ENCODE measurements around the gene TMEM132A.

GRCh38 chr11:60926500-60926899 lies 2.2 kb downstream of the TMEM132A start:
- TF ChIP-seq CTCF (IDR thresholded peaks at IDR 0.05; ENCODE audit: low read depth, low read length, missing input control) (no peak), REST (IDR thresholded peaks at IDR 0.05) (no peak), TAF1 (conservative IDR thresholded peaks at IDR 0.05) (no peak), EGR1 (IDR thresholded peaks at IDR 0.05; ENCODE audit: low read depth in 2 of 2) (no peak), YY1 (IDR thresholded peaks at IDR 0.05) (no peak), GABPA (IDR thresholded peaks at IDR 0.05 in 1 of 2, conservative IDR thresholded peaks at IDR 0.05 in 1 of 2) (no peak), SP1 (IDR thresholded peaks at IDR 0.05) (no peak)
- TF ChIP-seq, protein P1, sequence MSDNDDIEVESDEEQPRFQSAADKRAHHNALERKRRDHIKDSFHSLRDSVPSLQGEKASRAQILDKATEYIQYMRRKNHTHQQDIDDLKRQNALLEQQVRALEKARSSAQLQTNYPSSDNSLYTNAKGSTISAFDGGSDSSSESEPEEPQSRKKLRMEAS (IDR thresholded peaks at IDR 0.05) = no peak
- TF ChIP-seq, protein P2, sequence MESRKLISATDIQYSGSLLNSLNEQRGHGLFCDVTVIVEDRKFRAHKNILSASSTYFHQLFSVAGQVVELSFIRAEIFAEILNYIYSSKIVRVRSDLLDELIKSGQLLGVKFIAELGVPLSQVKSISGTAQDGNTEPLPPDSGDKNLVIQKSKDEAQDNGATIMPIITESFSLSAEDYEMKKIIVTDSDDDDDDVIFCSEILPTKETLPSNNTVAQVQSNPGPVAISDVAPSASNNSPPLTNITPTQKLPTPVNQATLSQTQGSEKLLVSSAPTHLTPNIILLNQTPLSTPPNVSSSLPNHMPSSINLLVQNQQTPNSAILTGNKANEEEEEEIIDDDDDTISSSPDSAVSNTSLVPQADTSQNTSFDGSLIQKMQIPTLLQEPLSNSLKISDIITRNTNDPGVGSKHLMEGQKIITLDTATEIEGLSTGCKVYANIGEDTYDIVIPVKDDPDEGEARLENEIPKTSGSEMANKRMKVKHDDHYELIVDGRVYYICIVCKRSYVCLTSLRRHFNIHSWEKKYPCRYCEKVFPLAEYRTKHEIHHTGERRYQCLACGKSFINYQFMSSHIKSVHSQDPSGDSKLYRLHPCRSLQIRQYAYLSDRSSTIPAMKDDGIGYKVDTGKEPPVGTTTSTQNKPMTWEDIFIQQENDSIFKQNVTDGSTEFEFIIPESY (IDR thresholded peaks at IDR 0.05) = no peak
